Hematopoietic multipotent progenitor cell treated with erythropoietin and hydrocortisone succinate and interleukin-3 and kit ligand, for 8 days (in vitro differentiated cells): Measurements from ENCODE around the gene FBXO38.
A peak's percentile ranks its signal among the peaks of the same experiment; 100 is the strongest.

Experiments used
- DNase-seq: peaks from one replicate; pipeline ENCODE4 v3.0.0-alpha.2; 2015

FBXO38 gene, protein sequence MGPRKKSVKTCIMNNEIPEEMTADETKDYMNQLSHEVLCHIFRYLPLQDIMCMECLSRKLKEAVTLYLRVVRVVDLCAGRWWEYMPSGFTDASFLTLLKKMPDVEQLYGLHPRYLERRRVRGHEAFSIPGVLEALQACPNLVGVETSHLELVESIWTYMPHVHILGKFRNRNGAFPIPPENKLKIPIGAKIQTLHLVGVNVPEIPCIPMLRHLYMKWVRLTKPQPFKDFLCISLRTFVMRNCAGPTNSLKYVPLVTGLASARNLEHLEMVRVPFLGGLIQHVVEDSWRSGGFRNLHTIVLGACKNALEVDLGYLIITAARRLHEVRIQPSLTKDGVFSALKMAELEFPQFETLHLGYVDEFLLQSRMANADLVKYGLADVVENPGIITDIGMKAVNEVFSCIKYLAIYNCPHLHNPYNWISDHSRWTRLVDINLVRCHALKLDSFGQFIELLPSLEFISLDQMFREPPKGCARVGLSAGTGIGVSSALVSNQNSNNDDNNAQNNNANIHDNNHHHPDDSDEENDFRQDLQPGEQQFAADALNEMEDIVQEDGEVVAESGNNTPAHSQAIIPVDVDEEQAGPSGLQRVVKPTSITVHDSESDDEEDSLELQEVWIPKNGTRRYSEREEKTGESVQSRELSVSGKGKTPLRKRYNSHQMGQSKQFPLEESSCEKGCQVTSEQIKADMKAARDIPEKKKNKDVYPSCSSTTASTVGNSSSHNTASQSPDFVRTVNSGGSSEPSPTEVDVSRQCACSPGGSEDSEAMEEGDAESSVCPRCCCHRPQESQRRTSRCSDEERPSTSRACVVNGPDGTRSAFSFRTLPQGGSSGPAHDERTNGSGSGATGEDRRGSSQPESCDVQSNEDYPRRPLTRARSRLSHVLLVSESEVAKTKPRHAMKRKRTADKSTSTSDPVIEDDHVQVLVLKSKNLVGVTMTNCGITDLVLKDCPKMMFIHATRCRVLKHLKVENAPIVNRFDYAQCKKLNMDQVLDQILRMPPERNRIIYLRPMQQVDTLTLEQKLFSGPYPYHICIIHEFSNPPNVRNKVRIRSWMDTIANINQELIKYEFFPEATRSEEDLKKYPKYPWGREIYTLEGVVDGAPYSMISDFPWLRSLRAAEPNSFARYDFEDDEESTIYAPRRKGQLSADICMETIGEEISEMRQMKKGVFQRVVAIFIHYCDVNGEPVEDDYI

GRCh38 chr5:148383564-148384379, at the start of gene FBXO38:
FBXO38 (plus strand) TSS chr5:148383958; CDS start chr5:148394777, 10,819 bp downstream.
- peak; percentile 98 for DNase-seq

DNA sequence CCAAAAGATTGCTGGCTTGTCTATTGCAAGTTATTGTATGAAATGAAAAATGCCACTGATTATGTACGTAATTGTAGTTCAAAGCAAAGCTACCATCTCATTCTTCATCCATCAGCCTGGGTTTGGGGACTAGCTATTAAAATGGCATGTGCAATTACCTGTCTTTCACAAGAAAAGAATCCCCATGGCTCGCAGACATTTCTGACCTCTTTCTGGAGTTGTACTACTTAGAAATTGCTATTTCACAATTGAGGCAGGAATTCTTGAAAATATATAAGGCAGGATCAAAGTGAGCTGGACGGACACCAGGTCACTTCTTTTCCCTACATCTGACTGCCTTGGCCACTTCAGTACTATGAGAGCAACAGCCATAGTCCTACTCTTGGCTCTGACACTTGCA, 48.5 kb upstream of the FBXO38 start, which contains the start of gene SPINK9:
TSS of gene SPINK9 (plus strand) at position 301 of the 400 bp plus-strand sequence. CDS start at position 356, 55 bp downstream.
- no peak for DNase-seq

DNA sequence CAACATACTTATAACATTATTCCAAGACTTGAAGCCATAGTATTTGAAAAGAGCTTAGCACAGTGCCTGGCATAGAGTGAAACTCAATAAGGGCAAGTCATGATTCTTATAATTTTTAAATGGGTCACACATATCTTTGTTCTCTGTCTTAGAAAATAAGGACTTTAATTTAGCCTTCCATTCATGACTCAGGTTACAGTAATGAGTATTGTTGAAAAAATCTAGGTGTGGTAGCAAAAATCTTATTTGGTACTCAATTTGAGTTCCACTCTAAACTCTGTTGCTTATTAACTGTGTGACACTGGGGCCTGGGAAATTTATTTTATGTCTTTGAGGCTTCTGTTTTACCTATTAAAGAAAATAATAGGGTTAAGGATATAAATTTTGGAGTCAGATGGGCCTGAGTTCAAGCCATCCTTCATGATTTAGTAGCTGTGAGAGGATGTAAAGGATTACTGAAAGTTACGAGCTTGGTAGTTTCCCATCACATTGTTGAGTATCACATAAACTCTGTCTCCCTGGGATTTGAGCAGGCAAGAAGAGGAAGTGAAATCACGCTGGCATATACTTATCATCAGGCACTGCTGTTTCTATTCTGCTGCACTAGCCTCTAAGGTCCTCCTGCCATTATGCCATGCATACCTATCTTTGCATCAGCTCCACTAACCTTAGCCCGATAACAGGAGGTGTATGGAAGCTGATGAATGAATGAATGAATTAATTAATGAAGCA, 46.9 kb upstream of the FBXO38 start:
- no peak for DNase-seq

DNA sequence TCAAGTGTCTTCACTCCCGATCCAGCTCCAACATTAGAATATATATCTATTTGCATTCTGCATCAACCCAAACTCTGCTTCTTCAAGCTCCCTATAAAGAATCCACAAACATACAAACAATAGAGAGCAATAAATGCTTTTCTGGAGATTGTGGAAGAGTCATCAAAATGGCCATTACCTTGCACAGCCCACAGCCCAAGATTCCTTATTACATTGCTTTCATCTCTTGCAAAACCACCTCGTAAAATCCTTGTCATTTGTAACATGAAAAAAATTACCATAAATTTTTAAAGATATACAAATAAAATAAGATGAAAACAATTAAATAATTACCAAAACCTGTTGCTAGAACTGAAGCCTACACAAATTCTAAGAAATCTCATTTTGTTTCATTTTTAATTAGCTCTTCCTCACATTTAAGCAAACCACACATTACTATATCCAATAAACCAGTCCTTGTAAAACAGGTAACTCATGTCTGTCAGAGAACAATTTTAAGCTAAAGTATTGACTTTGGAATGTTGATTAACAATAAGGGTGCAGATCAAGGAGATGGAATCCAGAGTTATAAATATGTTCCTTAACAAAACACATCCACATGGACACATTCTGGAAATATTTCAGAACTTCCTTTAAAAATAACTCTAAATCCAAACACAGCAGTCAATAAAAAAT, 41.2 kb upstream of the FBXO38 start:
- no peak for DNase-seq

DNA sequence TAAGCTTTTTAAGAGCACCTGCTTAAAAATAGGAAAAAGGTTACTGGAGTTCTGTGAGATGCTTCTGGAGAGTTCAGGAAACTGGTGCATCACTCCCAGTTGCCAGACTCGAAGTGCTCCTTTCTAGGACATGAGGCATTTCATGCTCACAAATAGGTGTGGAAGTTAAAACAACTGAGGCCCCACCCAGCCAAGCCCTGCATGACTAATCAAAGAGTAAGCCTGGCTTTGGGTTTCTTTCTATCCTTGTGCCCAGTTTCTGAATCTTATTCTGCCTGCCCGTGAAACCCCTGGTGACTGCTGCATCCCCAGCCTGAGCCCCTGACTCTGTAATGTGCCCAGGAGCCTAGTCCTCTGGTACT, 40.7 kb upstream of the FBXO38 start:
- DNase-seq: peak; percentile 64

DNA sequence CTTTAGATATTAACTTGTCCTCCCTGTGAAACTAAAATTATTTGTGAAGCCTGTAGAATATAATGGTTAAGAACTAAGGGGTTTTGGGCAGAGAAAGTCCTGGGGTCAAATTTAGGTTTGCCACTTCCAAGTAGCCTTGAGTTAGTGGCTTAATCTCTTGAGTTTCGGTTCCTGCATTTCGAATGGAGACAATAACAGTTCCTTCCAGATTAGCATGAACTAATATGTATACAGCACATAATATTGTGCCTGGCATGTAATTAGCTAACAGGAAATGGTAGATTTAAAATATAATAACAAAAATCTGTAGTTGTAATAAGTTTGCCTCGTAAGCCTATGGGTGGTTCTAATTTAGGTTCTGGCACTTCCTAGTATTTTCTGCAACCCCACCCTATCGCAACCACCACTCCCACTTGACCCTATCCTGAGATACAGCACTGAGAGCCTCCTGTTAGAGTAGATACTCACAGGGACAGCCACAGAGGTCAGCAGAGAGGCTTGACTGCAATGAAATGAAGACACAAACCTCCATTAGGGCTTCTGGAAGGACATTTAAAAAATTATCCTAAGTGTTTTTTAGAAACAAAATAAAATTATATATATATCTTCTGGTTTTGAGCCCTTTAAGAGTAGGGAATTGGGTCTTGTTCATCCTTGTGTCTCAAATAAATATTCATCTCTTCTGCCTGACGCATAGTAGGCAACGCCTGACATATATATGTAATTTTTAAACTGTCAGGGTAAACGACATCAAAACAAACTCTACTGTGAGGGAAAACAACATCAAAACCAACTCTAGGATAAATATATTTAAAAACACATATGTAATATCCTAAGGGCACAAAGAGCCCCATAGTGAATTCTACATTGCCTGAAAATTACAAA, 39.9 kb upstream of the FBXO38 start:
- peak; percentile 84 for DNase-seq

DNA sequence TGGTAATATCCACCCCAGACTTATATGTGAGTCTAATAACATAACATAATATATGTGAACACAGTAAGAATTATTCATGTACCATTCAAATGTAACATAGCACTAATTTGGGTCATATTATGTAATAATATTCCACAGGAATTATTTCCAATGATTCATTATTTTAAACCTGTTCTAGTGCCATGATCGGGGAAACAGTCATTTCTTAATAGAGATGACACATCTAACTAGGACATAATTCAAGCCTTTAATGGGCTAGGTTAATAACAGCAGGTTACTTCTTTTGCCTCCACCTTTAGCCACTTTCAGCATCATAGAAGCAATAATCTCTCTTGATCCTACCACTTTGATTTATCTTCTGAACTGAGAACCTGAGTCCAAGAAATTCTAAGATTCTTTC, 36.1 kb upstream of the FBXO38 start:
- DNase-seq: no peak

GRCh38 chr5:148352696-148353095, 31.1 kb upstream of the FBXO38 start:
- DNase-seq: no peak

DNA sequence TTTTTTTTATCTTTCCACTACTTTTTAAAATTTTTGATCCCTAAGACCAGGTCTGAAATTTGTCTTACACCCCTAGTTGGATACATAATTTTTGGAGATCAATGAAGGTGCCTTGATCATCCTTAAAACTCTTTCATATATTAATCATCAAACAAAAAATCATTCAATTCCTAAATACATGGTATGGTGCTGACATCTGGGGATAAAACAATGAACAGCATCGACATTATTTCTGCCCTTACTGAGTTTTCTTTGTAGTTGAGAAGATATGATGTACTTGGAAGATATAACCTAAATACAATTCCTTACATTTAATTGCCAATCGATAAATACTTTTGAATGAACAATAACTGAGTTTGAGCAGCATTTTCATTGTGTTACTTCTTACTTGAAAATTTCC, 30.1 kb upstream of the FBXO38 start:
- no peak for DNase-seq

DNA sequence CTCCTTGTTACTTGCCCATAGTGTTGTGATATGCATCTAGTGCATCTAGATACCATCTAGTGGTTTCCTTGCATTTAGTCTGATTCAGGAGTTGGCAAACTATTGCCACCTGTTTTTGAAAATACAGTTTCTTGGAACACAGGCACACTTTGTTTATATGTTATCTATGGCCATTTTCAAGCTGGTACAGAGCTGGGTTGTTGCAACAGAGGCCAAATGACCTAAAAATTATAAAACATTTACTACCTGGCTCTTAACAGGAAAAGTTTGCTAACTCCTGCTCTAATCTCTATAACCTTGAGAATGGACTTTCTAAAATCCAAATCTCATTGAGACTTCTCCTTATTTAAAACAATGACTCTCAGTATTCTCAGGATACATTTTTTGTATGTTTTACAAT, 19.4 kb upstream of the FBXO38 start:
- no peak for DNase-seq

DNA sequence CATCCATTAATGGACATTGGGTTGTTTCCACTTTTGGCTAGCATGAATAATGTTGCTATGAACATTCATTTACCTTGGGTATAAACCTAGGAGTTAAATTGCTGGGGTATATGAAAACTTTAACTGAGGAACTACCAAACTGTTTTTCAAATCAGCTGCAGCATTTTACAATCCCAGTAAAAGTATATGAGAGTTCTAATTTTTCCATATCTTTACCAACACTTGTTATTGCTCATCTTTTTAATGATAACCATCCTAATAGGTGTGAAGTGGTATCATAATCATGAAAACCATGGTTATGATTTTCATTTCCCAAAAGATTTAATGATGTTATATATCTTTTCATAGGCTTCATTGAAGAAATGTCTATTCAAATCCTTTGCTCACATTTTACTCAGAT, 15.5 kb upstream of the FBXO38 start:
- no peak for DNase-seq

GRCh38 chr5:148372166-148372725, 11.5 kb upstream of the FBXO38 start:
- DNase-seq: no peak

GRCh38 chr5:148372893-148373292, 10.9 kb upstream of the FBXO38 start:
- no peak for DNase-seq

DNA sequence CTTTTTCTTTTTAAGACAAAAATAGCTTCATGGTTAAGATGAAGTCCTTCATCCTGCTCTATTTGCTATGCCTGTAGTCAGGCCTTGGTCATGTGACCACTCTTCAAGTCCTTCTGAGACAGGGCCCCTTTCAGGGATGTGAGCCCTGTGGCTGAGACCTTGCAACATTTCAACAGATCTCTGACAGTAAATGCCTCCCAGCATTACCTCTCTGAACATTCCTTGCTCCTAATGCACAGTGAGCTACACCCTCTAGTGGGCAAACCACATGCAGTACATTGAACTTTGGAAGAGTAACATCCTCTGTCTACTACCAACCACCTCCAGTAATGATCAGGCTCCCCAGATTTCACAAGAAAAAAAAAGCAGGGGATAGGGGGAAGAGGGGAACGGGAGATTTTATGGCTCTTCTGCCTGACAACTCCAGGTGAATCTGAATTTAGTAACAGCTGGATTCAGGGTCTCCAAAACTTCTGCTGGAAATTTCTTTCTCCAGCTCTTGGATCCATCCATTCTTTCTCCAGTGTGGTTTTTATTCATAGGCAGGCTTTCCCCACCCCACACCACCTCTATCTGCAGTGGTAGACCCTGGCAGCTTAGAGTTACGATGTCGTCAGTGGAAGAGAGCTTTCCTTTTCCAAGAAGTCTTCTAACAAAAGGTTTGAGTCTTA, 8.9 kb upstream of the FBXO38 start:
- peak; percentile 75 for DNase-seq

DNA sequence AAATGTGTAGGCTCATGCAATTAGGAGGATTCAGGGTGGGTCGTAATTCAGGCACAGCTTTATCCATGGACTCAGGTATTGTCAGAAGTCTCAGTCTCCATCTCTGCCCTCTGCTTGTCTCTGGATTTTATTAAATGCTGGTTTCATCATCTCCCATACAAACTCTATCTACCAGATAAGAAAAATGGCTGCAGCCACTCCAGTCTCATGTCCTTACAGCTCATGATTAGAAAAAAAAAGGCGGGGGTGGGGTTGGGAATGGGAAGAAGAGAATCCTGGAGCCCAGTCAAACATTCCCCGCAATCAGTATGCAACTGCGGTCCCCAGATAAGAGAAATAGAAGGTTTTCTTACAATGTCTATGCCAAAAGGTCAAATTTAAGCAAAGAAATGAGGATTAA, 7.6 kb upstream of the FBXO38 start:
- DNase-seq: no peak

GRCh38 chr5:148378670-148379069, 5.1 kb upstream of the FBXO38 start:
- no peak for DNase-seq

GRCh38 chr5:148379340-148379739, 4.4 kb upstream of the FBXO38 start:
- DNase-seq: no peak

DNA sequence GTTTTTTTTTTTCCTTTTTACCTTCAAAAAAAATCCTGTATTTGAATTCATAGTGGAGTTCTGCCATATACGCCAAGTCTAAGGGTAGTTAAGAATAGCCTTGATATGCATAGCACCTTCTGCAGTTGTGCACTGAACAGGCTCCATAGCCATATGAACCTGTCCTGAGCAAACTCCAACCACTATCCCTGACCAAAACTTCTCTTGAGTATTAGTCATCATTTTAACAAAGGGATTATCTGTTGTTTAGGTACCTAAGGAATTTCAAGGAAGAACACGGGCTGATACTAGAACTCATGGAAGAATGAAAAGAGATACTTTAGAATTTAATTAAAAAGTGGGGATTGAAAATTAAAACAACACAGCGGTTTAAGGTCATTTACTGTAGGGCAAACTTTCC, 1.9 kb upstream of the FBXO38 start:
- DNase-seq: no peak

GRCh38 chr5:148382961-148383360, 797 bp upstream of the FBXO38 start:
- peak; percentile 8 for DNase-seq
